ENCODE results near the gene ASS1.

ASS1 gene

GRCh38 chr9:130477564-130477963 lies 32.8 kb downstream of the ASS1 start:
- DNase-seq: no peak

DNA sequence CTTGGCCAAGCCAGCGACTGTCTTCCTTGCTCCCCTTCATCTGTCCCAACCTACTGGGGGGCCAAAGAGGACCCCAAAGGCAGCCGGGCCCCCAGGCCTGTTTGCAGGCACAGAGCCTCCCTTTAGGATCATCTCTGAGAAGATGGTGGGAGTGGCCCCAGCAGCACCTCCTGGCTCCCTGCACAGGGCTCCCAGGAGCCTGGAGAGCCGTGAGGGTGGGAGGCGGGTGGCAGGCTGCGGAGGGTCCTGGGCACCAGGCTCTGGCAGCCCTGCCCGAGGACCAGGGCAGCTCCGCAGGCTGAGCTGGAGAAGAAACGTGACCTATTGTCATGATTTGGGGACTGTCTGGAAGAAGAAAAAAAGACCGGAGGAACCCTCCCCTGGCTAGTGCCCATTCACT lies 33.4 kb downstream of the ASS1 start:
- no peak for DNase-seq

DNA sequence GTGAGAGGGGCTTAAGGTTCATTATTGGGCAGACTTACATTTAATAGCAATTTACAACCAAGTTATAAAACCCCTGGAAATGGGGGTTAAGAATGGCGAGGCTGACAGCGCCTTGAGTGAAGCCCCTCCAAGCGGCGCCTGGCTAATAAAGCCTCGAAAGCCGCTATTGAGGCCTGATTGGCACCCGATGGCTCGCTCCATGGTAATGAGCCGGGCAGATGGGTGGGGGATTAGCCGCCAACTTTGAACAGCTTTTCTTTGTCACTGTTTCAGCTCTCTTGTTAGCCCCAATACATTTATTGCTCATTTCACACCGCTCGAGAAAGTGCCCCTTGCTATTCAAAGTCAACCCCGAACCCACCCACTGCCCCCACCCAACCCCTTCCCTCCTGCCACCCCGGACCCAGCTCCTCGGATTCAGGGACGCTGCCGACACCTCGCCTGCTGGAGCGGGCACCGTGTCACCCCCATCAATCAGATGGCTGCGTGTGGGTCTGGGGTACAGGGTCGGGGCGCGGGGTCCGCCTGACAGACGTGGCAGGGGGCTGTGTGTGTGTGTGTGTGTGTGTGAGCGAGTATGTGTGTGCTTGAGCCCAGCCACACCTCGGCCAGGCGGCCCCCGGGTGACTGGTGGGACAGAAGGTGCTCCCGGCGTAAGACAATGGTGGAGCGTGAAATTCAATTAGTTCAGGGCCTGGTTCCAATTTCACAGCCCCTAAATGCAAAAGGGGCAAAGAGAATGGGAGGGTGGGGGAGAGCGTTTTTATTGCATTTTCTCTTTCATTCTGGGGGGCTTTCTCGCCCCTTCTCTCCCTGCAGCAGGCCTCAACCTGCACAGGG lies 34.2 kb downstream of the ASS1 start:
- no peak for DNase-seq

DNA sequence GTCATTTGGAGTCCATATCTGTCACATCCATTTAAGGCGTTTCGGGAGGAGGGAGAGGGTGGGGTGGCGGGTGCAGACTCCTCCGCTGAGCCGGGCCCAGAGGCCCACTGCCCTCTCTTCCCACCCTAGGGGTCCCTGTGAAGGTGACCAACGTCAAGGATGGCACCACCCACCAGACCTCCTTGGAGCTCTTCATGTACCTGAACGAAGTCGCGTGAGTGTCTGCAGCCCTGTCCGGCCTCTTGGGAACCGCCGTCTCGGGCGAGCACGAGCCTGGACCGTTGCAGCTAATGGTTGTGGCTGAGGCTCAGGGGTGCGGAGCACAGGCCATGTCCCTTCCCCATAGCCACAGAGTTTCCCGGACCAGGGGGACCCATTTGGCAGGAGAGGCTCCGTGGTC lies 34.8 kb downstream of the ASS1 start:
- no peak for DNase-seq

DNA sequence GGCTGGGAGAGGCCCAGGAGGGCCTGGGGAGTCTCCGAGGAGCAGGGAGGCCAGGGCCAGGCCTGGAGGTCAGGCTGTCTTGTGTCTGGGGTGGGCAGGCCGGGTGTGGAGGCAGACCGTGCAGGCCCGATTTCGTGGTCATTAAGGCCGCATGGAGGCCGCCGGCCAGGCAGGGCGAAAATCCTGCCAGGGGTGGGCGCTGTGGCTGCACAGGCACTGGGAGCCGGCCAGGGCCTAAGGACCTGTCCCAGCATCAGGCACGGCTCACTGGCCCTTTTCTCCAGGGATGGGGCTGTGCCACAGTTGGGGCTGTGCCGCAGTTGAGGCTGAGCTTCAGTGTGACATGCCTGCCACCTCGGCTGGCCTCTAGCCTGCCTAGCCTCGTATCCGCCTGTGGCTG lies 35.9 kb downstream of the ASS1 start:
- DNase-seq: no peak

DNA sequence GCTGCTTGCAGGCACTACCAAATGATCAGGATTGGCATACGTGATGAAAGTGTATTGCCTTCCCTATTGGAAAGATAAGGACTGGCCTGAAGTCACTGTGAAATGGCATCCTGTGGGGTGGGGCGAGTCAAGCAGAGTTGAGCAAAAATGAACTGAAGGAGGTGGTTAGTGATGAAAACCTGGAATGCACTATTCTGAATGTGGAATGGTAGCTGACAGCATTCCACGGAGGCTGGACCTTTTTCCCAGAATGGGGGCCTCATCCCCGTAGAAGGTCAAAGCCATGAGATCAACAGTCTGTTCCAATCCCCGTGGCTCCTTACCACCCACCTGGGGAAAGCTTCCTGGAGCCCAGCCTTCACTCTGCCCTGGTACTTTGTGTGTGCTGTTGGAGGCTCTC lies 37.7 kb downstream of the ASS1 start:
- DNase-seq: peak; percentile 7

- DNase-seq: no peak
Measured at GRCh38 chr9:130483371-130483971, 38.7 kb downstream of the ASS1 start.

DNA sequence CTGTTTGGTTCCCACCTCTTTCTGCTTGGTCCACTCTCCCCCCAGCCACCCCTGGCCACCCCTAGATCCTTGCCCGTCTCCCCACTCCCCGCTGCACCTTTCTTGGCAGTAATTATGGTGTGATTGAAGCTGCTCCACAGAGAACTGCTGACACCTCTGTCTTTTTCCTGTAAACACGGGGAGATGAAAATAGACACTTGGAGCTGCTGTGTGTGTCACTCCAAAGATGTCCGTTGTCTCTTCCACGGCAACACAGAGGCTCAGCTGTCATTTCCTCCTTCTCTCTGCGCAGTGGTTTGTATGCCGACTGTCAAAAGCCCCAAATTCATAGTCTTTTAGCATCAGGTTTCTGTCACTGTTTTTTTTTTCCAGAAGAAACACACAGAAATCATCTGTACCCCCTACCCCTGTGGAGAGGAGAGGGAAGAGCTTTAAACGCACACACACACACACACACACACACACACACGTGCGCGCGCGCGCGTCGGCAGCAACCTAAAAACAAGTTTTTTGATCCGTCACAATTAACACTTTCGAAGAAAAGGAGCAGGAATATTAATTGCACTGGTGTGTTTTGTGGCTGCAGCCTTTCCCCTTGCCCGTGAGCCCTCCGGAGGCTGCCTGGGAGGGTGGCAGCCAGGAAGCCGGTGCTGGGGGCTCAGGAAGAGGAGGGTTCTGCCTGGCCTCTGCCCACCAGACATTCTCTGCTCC lies 39.8 kb downstream of the ASS1 start:
- no peak for DNase-seq

- DNase-seq: no peak
Measured at GRCh38 chr9:130486103-130486502, 41.3 kb downstream of the ASS1 start.

DNA sequence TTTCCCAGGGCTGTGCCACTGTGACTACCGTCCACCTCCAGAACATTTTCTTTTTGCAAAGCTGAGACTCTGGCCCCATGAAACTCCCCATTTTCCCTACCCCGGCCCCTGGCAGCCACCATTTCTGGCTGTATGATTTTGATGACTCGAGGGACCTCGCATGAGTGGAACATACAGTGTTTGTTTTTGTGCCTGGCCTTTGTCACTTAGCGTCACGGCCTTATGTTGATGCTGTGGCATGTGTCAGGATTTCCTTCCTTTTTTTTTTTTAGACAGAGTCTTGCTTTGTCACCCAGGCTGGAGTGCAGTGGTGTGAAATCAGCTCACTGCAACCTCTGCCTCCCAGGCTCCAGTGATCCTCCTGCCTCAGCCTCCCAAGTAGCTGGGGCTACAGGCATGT lies 42.7 kb downstream of the ASS1 start:
- no peak for DNase-seq

- DNase-seq: no peak
Measured at GRCh38 chr9:130488621-130489330, 44.0 kb downstream of the ASS1 start.

DNA sequence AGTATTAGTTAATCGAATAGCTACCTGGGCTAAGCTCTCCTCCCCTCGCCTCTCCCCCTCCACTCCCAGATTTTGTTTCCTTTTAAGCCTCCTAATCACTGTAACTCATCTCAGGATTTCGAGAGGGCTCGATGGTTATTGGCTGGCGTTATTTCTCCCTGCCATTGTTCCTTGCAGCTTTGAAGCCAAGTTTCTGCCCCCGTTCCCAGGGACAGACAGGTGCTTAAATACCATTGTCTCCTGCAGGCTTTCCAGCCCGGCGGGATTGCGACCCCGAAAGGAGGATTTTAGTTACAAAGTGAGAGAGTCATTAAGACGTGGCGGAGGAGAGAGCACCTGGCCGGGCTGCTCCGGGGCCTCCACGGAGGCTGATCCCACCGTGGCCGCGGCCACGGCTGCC lies 46.2 kb downstream of the ASS1 start:
- DNase-seq: no peak

- DNase-seq: no peak
Measured at GRCh38 chr9:130491830-130492482, 47.2 kb downstream of the ASS1 start.

GRCh38 chr9:130493021-130493420 lies 48.3 kb downstream of the ASS1 start:
- DNase-seq: no peak

GRCh38 chr9:130493476-130493875 lies 48.7 kb downstream of the ASS1 start:
- no peak for DNase-seq

- DNase-seq: no peak
Measured at GRCh38 chr9:130495067-130495466, 50.3 kb downstream of the ASS1 start.

DNA sequence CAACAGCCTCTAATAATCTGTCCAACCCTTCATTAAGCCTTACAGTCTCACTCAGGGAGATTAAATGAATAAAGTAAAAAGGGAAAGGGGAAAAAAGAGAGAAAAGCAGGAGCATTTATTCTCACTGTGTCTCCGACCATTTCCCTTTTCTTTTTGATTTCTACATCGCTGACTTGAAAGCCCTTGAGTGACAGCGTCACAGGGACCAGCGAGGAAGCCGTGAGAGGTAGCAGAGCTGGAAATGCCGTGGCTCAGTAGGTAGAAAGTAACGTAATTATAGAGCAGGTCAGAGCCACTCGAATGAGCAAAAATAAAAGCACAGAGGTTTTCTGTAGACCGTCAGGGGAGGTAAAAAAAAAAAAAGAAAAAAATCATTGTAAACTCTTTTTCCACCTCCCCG lies 52.4 kb downstream of the ASS1 start:
- DNase-seq: no peak

DNA sequence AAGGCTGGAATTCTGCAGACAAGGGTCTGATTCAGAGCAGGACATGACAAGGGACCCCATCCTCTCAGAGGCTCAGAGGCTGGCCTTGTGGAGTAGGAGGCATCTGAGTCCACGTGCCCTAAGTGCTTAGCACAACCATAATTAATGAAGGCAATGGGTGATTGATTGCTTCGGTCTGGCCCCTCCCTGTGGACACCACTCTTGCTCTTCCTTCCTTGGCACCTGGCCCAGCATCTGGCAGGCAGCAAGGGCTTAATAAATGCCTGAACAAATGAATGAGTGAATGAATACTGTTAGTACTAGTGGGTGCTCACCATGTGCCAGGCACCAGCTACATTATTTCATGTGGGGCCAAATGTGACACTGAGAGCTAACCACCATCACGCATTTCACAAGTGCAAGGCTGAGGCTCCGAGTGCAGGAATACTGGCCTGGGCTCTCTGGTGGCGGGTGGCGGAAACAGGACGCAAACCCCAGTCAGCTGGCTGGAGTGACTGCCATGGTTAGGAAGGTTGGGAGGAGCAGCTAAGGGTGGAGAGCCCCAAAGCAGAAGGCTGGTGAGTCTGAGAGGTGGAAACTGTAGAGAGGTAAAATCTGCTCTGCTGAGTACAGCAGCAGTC lies 53.6 kb downstream of the ASS1 start:
- DNase-seq: peak; percentile 10

- DNase-seq: no peak
Measured at GRCh38 chr9:130498918-130499698, 54.3 kb downstream of the ASS1 start.

DNA sequence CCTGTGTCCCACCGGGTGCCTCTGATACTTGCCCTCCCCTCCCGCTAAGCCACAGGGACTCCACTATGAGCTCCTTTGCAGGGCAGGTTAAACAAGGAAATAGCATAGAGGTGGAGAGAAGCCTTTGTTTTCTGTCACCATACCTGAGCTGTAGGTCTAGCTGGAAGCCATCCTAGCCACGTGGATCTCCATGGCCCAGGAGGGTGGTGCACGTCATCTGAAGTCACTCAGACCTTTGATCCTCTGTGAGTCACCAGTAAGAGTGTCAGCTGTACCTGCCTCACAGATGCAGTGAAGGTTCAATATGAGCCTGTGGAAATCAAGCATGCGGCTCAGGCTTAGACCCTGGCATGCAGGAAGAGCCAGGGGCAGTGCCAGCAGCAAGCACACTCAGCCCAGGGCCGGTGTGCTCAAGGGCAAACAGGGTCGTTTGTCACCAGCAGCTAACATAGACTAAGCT lies 55.1 kb downstream of the ASS1 start:
- no peak for DNase-seq

Data from fibroblast of skin of back (primary cell).